ENCODE data around the gene YY1AP1.
"Not testable (repeated sequence)": the region's sequence is repeated elsewhere in the genome, so short reads cannot be mapped to it uniquely, and the experiment has no call there.

GRCh38 chr1:155610257-155610647 is 78.3 kb downstream of the YY1AP1 start:
- not testable (repeated sequence) for TF ChIP-seq CTCF, POLR2A (IDR thresholded peaks at IDR 0.05)
